GF-D8 (cell line): ENCODE results near the gene DYRK4.
A peak's percentile ranks its signal among the peaks of the same experiment; 100 is the strongest.
"Not testable (repeated sequence)": the region's sequence is repeated elsewhere in the genome, so short reads cannot be mapped to it uniquely, and the experiment has no call there.

Experiments used
- DNase-seq: peaks from one replicate; lab custom pipeline; 2025; lab: John Stamatoyannopoulos, UW

Gene DYRK4, protein sequence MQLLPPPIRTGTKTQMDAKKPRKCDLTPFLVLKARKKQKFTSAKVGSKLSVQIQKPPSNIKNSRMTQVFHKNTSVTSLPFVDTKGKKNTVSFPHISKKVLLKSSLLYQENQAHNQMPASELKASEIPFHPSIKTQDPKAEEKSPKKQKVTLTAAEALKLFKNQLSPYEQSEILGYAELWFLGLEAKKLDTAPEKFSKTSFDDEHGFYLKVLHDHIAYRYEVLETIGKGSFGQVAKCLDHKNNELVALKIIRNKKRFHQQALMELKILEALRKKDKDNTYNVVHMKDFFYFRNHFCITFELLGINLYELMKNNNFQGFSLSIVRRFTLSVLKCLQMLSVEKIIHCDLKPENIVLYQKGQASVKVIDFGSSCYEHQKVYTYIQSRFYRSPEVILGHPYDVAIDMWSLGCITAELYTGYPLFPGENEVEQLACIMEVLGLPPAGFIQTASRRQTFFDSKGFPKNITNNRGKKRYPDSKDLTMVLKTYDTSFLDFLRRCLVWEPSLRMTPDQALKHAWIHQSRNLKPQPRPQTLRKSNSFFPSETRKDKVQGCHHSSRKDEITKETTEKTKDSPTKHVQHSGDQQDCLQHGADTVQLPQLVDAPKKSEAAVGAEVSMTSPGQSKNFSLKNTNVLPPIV

DNA sequence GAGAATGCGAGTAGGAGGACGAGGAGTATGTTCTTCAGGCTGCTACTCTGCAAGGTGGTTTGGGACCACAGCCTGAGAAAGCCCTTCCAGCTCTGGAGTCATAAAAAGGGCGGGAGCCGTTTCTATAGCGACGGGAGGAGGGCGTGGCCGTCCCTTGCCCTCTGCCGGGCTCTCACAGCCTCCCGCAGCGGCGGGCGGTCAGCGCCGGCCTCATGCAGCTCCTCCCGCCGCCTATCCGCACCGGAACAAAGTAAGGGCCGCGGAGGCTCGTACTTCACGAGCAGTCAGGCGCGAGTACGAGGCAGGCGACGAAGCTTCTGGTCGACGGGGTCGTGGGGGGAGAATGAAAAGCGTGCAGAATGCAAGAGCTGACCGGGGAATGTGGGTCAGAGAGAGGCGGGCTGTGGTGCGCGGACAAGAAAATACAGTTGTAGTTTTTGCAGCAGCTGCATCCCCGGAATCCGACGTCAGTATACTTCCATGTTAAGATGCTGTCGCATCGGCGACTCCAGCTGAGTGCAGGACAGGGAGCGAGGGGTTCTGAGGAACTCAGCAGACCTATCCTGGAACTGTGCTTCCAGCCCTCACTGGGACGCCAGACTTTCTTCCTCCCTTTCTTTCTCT lies at the start of gene DYRK4:
TSS of gene DYRK4 (plus strand) at position 175 of the 624 bp plus-strand sequence. CDS start at position 213, 38 bp downstream.
- no peak for DNase-seq

DNA sequence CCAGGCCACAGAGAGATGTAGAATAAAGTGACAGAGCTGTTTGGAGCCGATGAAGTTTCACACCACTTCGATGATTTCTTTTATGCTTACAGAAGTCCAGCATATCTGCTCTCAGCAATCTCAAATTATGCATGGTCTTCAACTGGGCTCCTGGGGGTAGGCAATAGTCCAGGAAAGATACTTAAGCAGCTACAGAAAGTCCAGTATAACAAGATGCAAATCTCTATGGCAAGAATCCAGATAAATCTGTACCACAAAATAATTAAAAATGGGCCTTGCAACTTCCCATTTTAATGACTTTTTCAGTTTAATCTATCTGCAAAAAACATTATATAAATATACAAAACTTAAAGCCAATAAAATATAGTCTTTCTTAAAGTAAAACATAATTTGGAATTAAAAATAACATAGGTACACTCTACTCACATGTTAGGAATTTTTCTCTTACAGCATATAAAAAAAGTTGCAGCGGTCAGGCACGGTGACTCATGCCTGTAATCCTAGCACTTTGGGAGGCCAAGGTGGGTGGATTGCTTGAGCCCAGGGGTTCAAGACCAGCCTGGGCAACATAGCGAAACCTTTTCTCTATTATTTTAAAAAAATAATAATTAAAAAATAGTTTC lies 43.8 kb upstream of the DYRK4 start:
- no peak for DNase-seq

DNA sequence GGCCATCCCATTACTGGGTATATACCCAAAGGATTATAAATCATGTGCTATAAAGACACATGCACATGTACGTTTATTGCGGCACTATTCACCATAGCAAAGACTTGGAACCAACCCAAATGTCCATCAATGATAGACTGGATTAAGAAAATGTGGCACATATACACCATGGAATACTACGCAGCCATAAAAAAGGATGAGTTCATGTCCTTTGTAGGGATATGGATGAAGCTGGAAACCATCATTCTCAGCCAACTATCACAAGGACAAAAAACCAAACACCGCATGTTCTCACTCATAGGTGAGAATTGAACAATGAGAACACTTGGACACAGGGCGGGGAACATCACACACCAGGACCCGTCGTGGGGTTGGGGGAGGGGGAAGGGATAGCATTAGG lies 38.6 kb upstream of the DYRK4 start:
- not testable (repeated sequence) for DNase-seq

DNA sequence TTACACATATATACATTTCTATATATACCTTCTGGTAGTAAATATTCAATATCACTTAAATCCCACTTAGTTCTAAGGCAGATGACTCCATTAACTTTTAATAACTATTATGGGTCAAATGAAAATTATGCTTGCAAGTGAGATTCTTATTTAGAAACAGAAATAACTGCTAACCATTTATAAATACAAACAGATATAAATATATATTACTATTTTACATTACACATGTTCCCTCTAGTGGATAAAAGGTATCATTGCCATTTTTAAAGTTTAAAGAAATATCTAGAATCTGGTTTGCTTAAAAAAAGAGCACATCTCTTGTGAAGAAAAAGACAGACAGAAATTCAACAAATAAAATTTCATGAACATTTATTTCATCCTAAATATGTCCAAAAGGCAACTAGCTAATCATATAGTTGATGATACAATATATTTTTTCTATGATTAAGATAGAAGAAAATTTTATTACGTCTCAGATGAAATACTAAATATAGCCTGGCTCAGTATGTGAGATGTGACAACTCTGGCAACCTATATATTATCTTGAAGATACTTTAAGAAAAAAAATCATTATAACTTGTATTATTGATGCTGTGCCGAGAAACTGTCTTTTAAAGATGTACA lies 35.0 kb upstream of the DYRK4 start:
- no peak for DNase-seq

DNA sequence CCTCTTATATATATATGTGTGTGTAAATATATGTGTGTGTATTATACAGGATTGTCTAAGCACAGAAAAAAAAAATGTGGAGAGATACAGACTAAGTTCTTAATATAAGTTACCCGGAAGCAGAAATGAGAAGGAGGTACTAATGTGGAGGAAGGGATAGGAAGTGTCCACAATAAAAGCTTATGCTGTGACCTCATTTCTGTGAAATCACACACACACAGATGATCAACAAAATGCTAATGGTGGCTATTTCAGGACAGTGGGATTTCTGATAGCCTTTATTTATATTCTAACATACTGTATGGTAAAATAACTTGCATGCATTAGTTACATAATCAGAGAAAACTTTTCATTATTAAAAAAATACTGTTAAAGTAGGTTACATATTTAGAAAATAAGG lies 31.8 kb upstream of the DYRK4 start:
- no peak for DNase-seq

DNA sequence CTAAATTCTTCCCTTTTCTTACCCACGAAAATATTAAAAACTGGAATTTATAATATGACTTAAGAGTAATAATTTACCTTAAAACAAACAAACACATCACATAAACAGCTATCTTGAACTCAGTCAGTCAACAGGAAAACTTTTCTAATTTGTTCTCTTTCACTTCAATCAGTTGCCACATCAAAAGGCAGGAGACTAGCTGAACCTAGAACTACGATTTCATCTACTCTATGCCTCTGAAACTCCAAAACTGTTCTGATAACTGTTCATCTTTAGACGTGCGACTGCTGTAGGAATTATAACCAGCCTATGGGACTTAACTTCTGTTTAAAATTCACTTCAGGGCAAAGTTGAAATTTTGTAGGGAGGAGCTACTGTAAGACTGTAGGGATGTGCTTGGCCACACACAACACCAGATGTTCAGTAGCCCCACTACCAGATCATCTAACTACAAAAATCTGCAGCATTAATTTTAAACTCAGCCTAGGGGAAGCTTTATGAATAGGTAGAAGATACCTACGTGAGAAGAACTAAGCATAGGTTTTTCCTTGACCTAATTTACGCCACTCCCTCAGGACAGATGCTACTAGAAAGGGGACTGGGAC lies 30.9 kb upstream of the DYRK4 start:
- no peak for DNase-seq

DNA sequence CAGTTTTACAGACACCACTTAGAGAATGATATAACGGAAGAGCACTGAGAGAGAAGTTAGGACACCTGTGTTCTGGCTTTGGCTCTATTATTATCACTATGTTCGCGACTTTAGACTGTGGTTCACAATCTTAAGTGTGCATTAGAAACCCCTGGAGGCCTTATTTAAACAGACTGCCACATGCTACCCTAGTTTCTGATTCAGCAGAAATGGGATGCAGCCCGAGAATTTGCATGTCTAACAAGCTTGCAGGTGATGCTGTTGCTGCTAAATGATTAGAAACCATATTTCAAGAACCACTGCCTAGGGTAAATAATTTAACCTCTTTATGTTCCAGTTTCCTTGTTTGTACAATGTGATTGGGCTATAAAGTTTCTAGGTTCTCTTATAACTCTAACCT lies 26.9 kb upstream of the DYRK4 start:
- no peak for DNase-seq

DNA sequence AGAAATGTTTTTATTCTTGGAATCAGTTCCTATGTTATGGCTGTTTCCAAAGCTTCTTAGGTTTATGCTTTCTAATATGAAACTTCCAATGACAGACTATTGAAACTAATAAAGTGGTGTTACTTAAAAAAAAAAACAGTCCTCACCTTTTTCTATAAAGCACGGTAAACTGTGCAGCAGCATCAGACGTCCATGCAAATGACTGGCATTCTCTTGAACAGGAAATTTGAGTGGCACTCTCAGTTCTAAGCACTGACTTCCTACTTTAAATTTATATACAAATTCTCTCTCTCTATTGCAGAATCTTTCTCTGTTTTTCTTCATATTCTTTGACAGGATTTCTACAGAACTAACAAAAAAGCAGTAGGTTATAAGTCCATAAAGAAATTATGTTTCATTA lies 26.1 kb upstream of the DYRK4 start:
- no peak for DNase-seq

DNA sequence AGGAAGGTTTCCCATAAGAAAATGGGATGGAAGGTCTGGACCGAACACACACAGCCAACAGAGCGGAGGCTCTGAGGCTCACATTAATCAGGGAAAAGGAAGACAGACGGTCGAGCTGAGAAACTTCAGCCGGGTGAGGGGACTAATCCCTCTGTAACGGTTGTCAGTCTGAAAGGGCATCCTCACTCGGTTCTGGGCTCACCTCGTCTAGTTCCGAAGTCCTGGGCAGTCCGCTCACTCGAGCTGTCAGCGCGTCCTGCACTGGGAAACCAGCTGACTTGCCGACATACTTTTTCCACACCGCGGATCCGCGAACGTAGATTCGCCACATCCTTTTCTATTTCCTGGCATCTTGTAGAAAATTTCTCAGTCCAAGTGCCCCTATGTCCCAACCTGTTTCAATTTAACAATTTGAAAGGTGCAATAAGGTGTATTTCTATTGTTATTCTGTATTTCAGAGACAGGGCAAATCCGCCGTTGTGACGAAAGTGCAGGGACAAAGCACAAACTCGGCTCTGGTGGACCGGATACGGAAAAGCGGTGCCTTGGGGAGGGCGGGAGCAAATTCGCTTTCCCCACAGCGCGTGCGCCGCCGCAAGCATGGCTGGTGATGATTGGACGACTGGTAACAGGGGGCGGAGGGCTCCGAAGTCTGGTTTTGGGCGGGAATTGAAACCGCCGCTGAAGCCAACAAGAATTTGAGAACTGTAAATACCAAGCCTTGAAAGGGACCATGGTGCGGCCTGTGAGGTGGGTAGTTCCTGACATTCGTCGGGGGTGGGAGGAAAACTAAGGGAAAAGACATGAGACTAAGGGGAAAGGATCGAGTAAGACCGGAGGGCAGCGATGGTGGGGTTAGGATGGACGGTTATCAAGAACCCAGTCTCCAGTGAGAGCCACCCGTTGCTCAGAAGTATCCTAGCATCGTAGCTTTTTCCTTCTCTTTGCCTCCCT lies 23.5 kb upstream of the DYRK4 start, which contains the start of gene RAD51AP1:
TSS of gene RAD51AP1 (plus strand) at position 684 of the 954 bp plus-strand sequence. CDS start at position 734, 50 bp downstream.
- peak; percentile 90 for DNase-seq

DNA sequence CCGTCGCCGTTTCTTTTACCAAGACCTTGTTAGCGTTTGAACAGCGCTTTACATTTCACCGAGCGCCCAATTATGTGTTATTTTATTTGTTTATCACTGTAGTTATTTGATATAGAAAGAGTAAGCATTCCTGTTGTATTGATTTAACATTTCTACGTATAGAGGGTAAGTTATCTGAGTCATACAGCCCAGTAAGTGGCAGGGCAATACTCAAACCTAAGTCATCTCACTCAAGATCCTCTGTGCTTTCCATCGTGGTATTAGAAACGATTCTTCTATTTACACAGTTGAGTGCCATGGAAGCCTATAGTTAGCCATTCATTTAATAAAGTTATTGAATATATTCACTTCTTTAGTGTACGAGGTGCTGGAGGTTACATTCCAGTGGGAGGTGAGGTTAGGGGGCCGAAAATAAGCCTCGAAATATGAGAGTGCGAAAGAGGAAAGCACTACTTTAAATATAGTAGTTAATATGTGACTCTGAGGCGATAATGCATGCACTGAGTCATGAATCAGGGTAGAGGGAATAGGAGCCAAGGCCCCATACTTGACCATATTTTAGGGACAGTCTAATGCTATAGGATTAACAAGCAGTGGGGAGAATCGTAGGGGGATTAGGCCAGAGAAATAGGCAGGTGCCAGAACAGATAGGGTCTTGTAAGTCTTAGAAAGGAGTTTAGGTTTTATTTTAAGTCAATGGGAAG lies 22.7 kb upstream of the DYRK4 start:
- DNase-seq = no peak

DNA sequence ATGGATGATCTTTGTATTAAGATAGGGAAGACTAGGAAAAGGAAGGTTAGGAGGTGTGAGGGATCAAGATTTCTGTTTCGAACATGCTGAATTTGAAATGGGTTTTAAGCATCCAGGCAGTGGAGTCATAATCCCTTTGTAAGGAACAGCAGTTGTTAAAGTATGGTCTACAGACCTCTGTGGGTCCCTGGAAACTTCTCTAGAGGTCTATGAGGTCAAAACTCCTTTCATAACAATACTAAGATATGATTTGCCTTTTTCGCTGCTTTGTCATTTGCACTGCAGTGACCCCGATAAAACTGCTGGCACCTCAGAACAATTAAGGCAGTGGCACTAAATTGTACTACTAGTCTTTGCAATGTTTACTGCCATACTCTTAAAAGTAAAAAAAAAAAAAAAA lies 21.8 kb upstream of the DYRK4 start:
- no peak for DNase-seq

DNA sequence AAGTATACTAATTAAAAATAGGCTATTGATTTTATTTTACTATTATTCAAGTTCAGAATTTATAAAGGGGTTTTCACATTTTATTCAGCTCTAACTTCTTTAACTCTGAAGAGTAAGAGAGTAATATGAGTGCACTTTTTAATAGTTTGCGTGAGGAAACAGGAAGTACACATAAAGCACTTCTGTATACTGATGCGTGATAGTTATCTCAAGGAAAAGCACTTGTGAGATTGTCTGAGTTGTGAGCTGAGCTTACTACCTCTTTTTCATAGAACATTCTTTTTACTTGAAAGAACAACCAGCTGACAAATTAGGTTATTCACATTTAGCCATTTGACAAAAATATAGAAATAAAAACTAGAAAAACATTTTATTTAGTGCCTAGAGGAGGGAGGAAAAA lies 21.4 kb upstream of the DYRK4 start:
- DNase-seq = peak; percentile 44

DNA sequence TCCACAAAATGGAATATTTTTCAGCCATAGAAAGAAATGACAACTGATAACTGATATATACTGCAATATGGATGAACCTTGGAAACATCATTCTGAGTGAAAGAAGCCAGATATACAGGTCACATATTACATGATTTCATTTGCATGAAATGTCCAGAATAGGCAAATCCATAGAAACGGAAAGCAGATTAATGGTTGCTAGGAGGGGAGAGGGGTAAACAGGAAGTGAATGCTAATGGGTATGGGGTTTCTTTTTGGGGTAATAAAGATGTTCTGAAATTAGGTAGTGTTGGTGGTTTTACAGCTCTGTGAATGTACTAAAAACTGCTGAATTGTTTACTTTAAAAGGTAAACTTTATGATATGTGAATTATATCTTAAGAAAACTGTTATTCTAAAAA lies 16.8 kb upstream of the DYRK4 start:
- no peak for DNase-seq

DNA sequence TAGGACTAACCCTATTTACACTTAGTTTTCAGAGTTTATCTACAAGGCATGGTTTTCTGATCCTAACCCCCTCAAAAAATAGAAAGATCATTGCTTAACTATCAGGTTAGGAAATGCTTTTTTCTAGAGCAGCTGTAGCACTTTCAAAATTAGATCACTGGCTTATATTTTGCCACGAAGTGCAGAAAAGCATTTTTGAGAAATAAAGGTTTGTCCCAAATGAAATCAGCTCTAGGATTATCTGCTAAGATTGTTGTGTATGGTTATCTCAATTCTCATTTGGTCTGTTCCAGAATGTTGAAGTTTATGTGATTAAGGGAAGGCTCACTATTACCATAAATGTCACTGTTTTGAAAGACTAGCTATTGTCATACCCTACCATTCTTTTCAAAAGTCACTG lies 9.8 kb upstream of the DYRK4 start:
- no peak for DNase-seq

DNA sequence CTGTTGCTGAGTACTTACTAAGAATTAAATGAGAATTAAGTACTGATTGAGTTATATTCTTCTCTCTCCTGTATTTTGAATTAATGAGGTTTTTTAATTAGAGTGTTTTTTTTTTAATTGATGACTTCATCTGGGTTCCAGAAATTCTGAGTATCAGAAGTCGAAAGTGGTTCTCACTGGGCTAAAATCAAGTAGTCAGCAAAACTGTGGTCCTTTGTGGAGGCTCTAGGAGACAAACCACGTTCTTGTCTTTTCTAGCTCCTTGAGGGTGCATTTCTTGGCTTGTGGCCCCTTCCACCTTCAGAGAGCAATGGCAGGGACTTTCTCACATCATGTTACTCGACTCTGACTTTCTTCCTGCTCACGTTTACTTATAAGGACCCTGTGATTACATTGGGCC lies 8.1 kb upstream of the DYRK4 start:
- no peak for DNase-seq

DNA sequence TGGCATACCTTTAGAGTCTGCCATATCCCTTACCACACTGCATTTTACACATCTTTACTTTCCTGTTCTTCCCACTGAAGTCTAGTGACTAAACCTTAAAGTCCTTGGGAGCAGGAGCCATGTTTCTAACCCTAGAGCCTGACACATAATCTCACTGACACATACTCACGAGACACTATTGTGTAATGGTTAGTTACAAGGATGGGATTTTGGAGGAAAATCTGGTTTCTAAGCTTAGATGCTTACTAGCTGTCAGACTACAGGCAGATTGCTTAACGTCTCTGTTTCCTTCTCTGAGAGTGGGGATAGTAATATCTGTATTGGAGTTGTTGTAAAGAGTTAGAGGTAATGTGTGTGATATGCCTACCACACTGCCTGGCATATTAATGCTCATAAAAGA lies 6.2 kb upstream of the DYRK4 start:
- DNase-seq = no peak

DNA sequence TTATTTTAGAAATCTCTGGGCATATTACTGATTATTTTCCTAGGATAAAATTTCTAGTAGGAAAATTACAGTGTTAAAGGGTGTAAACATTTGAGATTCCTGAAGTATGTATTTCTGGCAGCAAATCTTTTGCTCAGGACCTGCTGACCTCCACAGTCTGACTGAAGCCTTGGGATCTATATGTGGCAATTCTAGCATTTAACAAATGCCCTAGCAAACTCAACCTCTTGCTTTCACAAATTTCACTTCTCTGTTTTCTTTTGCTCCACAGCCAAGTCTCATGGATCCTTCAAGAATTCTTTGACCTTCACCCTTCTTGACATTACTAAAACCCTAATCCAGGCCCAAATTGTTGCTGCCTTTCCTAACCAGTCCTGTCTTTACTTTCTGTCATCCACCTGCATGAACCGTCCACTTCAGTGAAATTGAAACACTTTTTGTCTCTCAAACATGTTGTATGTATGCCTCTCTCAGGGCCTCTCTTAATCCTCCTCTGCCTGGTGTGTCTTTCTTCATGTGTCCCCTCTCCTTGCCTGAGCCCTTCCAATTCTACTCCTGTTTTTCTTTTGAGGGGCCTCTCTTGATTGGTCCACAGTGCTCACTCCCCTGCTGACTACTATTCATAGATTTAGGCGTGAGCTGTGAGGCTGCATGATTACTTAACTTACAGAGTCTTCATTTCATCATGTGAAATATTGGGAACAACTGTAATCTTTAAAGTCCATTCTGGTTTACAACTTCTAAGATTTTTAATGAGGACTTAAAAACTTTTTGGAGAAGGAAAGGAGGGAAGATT lies 5.1 kb upstream of the DYRK4 start:
- no peak for DNase-seq

DNA sequence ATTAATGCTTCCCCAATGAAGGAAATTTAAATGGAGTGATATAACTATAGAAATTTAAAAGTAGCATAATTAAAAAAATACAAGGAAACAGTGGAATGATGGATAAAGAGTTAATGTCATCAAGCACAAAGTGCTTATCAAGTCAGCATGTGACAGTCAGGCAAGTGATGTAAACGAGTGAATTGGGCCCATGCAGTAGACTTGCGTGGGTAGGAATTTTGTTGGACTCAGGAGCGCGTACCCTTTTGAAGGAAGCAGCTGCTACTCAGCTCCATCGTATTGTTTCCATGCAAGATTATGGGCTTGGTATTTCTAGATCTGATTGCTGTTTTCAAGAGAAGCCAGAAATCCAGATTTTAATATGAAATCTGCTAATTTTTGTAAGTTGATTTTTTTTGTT lies 4.4 kb upstream of the DYRK4 start:
- DNase-seq = no peak

DNA sequence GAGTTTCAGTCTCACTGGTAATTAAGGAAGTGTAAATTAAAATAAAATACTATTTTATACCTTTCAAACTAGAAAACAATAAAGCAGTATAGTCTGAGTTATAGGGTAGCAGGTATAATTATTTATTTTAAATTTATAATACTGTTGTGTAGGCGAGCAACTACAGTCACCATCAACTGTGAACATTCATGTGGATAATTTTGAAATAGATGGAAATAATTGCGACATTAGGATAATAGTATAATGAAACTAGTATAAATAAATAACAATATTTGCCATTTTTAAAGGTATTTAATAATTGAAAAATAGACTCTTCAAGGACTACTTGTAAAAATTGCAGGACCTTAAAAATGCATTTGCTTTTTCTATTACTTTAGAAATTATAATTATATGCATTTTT lies 3.8 kb upstream of the DYRK4 start:
- no peak for DNase-seq
